H9 (cell line): ENCODE measurements around the gene THSD7A. TPM values are rescaled to one million over a fixed set of nuclear protein-coding genes. Genes with fewer than 3 reads are reported as not detected.

Source experiments
- DNase-seq: peaks from one replicate; pipeline ENCODE4 v3.0.0-alpha.2; 2017
- H2AFZ ChIP-seq: one replicate; pipeline ENCODE4 v1.6.1; 2013; ENCODE audit warnings: mild to moderate bottlenecking, low read length, control low read depth, moderate library complexity
- H2AK5ac ChIP-seq: 2 replicates; pipeline ENCODE4 v1.6.1; 2013; ENCODE audit warnings: low read length, control low read depth, mixed read lengths; ENCODE audit not compliant: insufficient read length
- H2BK120ac ChIP-seq: one replicate; pipeline ENCODE4 v1.6.1; 2013; ENCODE audit warnings: low read depth, mild to moderate bottlenecking, low read length, control low read depth, inconsistent platforms; ENCODE audit not compliant: poor library complexity, severe bottlenecking
- H2BK12ac ChIP-seq: 2 replicates; pipeline ENCODE4 v1.6.1; 2013; ENCODE audit warnings: low read length, control low read depth, mixed read lengths, low read depth; ENCODE audit not compliant: insufficient read length
- H2BK15ac ChIP-seq: 2 replicates; pipeline ENCODE4 v1.6.1; 2013; ENCODE audit warnings: low read depth, low read length, control low read depth
- H2BK20ac ChIP-seq: one replicate; pipeline ENCODE4 v1.6.1; 2013; ENCODE audit warnings: low read depth, mild to moderate bottlenecking, low read length, control low read depth, inconsistent platforms; ENCODE audit not compliant: poor library complexity, severe bottlenecking
- H2BK5ac ChIP-seq: 2 replicates; pipeline ENCODE4 v1.6.1; 2013; ENCODE audit warnings: low read length, control low read depth, mixed read lengths; ENCODE audit not compliant: insufficient read length
- H3K14ac ChIP-seq: 2 replicates; pipeline ENCODE4 v1.6.1; 2013; ENCODE audit warnings: low read length, control low read depth; ENCODE audit not compliant: insufficient read depth
- H3K18ac ChIP-seq: 2 replicates; pipeline ENCODE4 v1.6.1; 2013; ENCODE audit warnings: low read depth, mild to moderate bottlenecking, mixed read lengths, low read length, control low read depth; ENCODE audit not compliant: insufficient read length
- H3K23ac ChIP-seq: 2 replicates; pipeline ENCODE4 v1.6.1; 2013; ENCODE audit warnings: low read length, control low read depth, mixed read lengths, low read depth; ENCODE audit not compliant: insufficient read length
- H3K23me2 ChIP-seq: 2 replicates; pipeline ENCODE4 v1.6.1; 2013; ENCODE audit warnings: low read depth, mild to moderate bottlenecking, mixed read lengths, low read length, control low read depth; ENCODE audit not compliant: insufficient read length, poor library complexity, severe bottlenecking
- H3K27ac ChIP-seq: 2 replicates; pipeline ENCODE4 v1.5.1; 2013; ENCODE audit warnings: low read length, control low read depth, mixed read lengths, low read depth; ENCODE audit not compliant: insufficient read length
- H3K27me3 ChIP-seq: 2 replicates; pipeline ENCODE4 v1.6.1; 2013; ENCODE audit warnings: low read length, control low read depth, inconsistent platforms; ENCODE audit not compliant: insufficient read depth
- H3K4ac ChIP-seq: 2 replicates; pipeline ENCODE4 v1.6.1; 2013; ENCODE audit warnings: low read depth, mild to moderate bottlenecking, control low read depth, inconsistent platforms, low read length, moderate library complexity
- H3K4me1 ChIP-seq: 2 replicates; pipeline ENCODE4 v1.6.1; 2013; ENCODE audit warnings: low read length, control low read depth, inconsistent platforms; ENCODE audit not compliant: insufficient read depth
- H3K4me2 ChIP-seq: 2 replicates; pipeline ENCODE4 v1.6.1; 2013; ENCODE audit warnings: low read length, control low read depth, mixed read lengths; ENCODE audit not compliant: insufficient read length, insufficient read depth
- H3K56ac ChIP-seq: 2 replicates; pipeline ENCODE4 v1.6.1; 2013; ENCODE audit warnings: low read depth, mild to moderate bottlenecking, mixed read lengths, low read length, control low read depth; ENCODE audit not compliant: insufficient read length
- H3K79me1 ChIP-seq: 2 replicates; pipeline ENCODE4 v1.6.1; 2013; ENCODE audit warnings: low read depth, mild to moderate bottlenecking, moderate library complexity, low read length, control low read depth, inconsistent platforms; ENCODE audit not compliant: insufficient read depth, poor library complexity, severe bottlenecking
- H3K79me2 ChIP-seq: 2 replicates; pipeline ENCODE4 v1.6.1; 2013; ENCODE audit warnings: low read length, control low read depth, inconsistent platforms; ENCODE audit not compliant: insufficient read depth
- H3K9ac ChIP-seq: 2 replicates; pipeline ENCODE4 v1.6.1; 2013; ENCODE audit warnings: low read length, control low read depth, mixed read lengths; ENCODE audit not compliant: insufficient read length; ENCODE audit errors: extremely low read depth
- H3K9me3 ChIP-seq: one replicate; pipeline ENCODE4 v1.6.1; 2013; ENCODE audit warnings: low read depth, low read length, inconsistent platforms; ENCODE audit not compliant: control insufficient read depth
- H3T11ph ChIP-seq: one replicate; pipeline ENCODE4 v1.6.1; 2013; ENCODE audit warnings: mild to moderate bottlenecking, low read length, control low read depth, inconsistent platforms
- H4K20me1 ChIP-seq: one replicate; pipeline ENCODE4 v1.6.1; 2013; ENCODE audit not compliant: control insufficient read depth, insufficient read length, insufficient read depth
- H4K5ac ChIP-seq: 2 replicates; pipeline ENCODE4 v1.6.1; 2013; ENCODE audit warnings: low read depth, mild to moderate bottlenecking, mixed read lengths, low read length, control low read depth; ENCODE audit not compliant: insufficient read length
- H4K8ac ChIP-seq: replicated peaks from 2 replicates; pipeline ENCODE4 v1.6.1; 2013; ENCODE audit warnings: low read length, control low read depth, mixed read lengths, low read depth; ENCODE audit not compliant: insufficient read length
- H4K91ac ChIP-seq: 2 replicates; pipeline ENCODE4 v1.6.1; 2013; ENCODE audit warnings: low read depth, mild to moderate bottlenecking, moderate library complexity, mixed read lengths, low read length, control low read depth; ENCODE audit not compliant: insufficient read length
- H3K27ac Mint-ChIP-seq, 3 experiments: 2 replicates in 2 of 3; 3 replicates in 1 of 3; pipeline ENCODE4 v1.8.0; 2020 to 2021; ENCODE audit warnings: mixed read lengths in 3 of 3, mild to moderate bottlenecking in 1 of 3, moderate library complexity in 1 of 3
- H3K27me3 Mint-ChIP-seq: 2 replicates; pipeline ENCODE4 v1.8.0; 2021; ENCODE audit warnings: low read depth, mild to moderate bottlenecking, moderate library complexity, mixed read lengths
- H3K36me3 Mint-ChIP-seq, 3 experiments: 2 replicates in 2 of 3; 3 replicates in 1 of 3; pipeline ENCODE4 v1.8.0; 2020 to 2021; ENCODE audit warnings: low read depth in 3 of 3, mixed read lengths in 3 of 3; ENCODE audit not compliant: insufficient read depth in 1 of 3
- H3K4me1 Mint-ChIP-seq, 2 experiments: 2 replicates each; pipeline ENCODE4 v1.8.0; 2020; ENCODE audit warnings: mixed read lengths in 2 of 2
- H3K4me3 Mint-ChIP-seq, 2 experiments: 2 replicates in 1 of 2; 3 replicates in 1 of 2; pipeline ENCODE4 v1.8.0; 2020 to 2021; ENCODE audit warnings: mild to moderate bottlenecking in 2 of 2, mixed read lengths in 2 of 2, moderate library complexity in 1 of 2
- H3K9me3 Mint-ChIP-seq, 2 experiments: 2 replicates in 1 of 2; 3 replicates in 1 of 2; pipeline ENCODE4 v1.8.0; 2020; ENCODE audit warnings: mild to moderate bottlenecking in 2 of 2, mixed read lengths in 2 of 2, moderate library complexity in 1 of 2
- WGBS: extraction: QIAGEN DNeasy Blood & Tissue Kit; methylation state at CpG from one replicate; pipeline ENCODE4 v1.1.7; 2013; ENCODE audit warnings: missing lambda C conversion rate, low lambda C conversion rate, mixed read lengths; ENCODE audit not compliant: insufficient read length; ENCODE audit errors: extremely low coverage; 5-methylcytosine and 5-hydroxymethylcytosine counted together
- total RNA-seq: library from RNA; stranded (reverse); gene quantifications from 2 replicates; pipeline ENCODE4 v1.2.1, GENCODE V29; 2021
- TF ChIP-seq, protein P1 (sequence below): fragments of 200-600 bp; sonication (generic); conservative IDR thresholded peaks from 3 replicates; pipeline ENCODE4 v1.8.0; 2021; ENCODE audit warnings: antibody characterized with exemption, mild to moderate bottlenecking

THSD7A gene
- total RNA-seq, 1 experiment from 2014 or later, result 0.42 TPM

DNA sequence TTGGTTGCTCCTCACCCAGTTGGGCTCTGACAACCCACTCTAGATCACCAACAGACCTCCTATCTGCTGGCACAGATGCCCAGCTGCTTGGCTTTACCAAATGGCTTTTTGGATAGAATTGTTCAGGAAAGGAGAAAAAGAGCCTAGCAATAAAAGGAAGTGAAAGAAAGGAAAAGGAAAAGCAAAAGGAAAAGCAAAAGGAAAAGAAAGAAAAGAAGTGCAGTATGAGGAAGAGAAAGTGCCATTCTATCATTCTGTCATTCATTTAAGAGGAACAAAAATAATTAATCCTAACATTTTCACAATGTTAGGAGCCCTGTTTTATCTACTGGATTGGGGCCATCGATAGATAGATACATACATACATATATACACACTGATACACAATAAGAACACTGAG, 353.6 kb downstream of the THSD7A start:
- Histone ChIP-seq H3T11ph (no peak overlapping the region), H2AK5ac (no peak overlapping the region), H2BK5ac (no peak overlapping the region), H3K14ac (no peak overlapping the region), H2BK12ac (no peak overlapping the region), H4K91ac (no peak overlapping the region), H3K4ac (no peak overlapping the region), H4K8ac (no peak overlapping the region), H2BK15ac (no peak overlapping the region), H3K79me1 (no peaks in the 10 kb centered on the region), H4K20me1 (no peaks in the 10 kb centered on the region), H3K4me1 (no peaks in the 10 kb centered on the region), H3K18ac (no peak overlapping the region), H3K23ac (no peak overlapping the region), H2BK20ac (no peak overlapping the region), H3K56ac (no peak overlapping the region), H3K23me2 (no peaks in the 10 kb centered on the region), H3K4me2 (no peak overlapping the region), H3K9me3 (no peaks in the 10 kb centered on the region), H3K79me2 (no peaks in the 10 kb centered on the region), H3K9ac (no peak overlapping the region), H2BK120ac (no peak overlapping the region), H4K5ac (no peak overlapping the region), H3K27me3 (no peaks in the 10 kb centered on the region), H3K27ac (no peak overlapping the region), H2AFZ (no peak overlapping the region)
- WGBS, result no CpG with 5 or more reads among the region's 1 CpG
- no peak overlapping the region for H3K4me3 Mint-ChIP-seq
- H3K27ac Mint-ChIP-seq, result peak overlapping the region in 1 of 3 experiments; percentile 60; a peak in 1 of 7 replicates
- TF ChIP-seq, protein P1, sequence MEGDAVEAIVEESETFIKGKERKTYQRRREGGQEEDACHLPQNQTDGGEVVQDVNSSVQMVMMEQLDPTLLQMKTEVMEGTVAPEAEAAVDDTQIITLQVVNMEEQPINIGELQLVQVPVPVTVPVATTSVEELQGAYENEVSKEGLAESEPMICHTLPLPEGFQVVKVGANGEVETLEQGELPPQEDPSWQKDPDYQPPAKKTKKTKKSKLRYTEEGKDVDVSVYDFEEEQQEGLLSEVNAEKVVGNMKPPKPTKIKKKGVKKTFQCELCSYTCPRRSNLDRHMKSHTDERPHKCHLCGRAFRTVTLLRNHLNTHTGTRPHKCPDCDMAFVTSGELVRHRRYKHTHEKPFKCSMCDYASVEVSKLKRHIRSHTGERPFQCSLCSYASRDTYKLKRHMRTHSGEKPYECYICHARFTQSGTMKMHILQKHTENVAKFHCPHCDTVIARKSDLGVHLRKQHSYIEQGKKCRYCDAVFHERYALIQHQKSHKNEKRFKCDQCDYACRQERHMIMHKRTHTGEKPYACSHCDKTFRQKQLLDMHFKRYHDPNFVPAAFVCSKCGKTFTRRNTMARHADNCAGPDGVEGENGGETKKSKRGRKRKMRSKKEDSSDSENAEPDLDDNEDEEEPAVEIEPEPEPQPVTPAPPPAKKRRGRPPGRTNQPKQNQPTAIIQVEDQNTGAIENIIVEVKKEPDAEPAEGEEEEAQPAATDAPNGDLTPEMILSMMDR, result no peak
- H3K9me3 Mint-ChIP-seq, result no peaks in the 10 kb centered on the region; a peak in 1 of 5 replicates
- H3K36me3 Mint-ChIP-seq, result no peaks in the 10 kb centered on the region
- H3K27me3 Mint-ChIP-seq, result no peaks in the 10 kb centered on the region
- DNase-seq, result no peak
- 0 out of 4 replicates have a peak, but pooled peaks cover 0 to 3% of the 10 kb centered on the region in 2 experiments for H3K4me1 Mint-ChIP-seq
